Natural killer cell treated with Interleukin-12 subunit alpha and Interleukin-12 subunit beta and Interleukin-15 and Interleukin-18, amount 100 ng/mL, for 72 hours (primary cell): ENCODE results near the gene CCDC124. TPM values are rescaled to one million over a fixed set of nuclear protein-coding genes. Genes with fewer than 3 reads are reported as not detected.
"Not testable (repeated sequence)": the region's sequence is repeated elsewhere in the genome, so short reads cannot be mapped to it uniquely, and the experiment has no call there.

Experiments used
- ATAC-seq, 2 donors: fragments of 150-1000 bp; cut with Tn5 transposase in 1 of 2; sonication (Bioruptor Pico), chemical (Tn5 transposase) in 1 of 2; 2 replicates each; pipeline ENCODE4 v1.10.0; 2021
- DNase-seq: peaks from one replicate; pipeline ENCODE4 v3.0.0; 2022; ENCODE audit warnings: low spot score
- H3K27ac Mint-ChIP-seq, 2 donors: 1 replicate in 1 of 2; 2 replicates in 1 of 2; pipeline ENCODE4 v1.8.0; 2022; ENCODE audit warnings: mixed read lengths in 2 of 2, mild to moderate bottlenecking in 1 of 2, moderate library complexity in 1 of 2
- H3K27me3 Mint-ChIP-seq, 2 donors: 1 replicate in 1 of 2; 2 replicates in 1 of 2; pipeline ENCODE4 v1.8.0; 2022; ENCODE audit warnings: mixed read lengths in 2 of 2
- H3K36me3 Mint-ChIP-seq: one replicate; pipeline ENCODE4 v1.8.0; 2022; ENCODE audit warnings: mixed read lengths
- H3K4me1 Mint-ChIP-seq, 2 donors: 1 replicate in 1 of 2; 2 replicates in 1 of 2; pipeline ENCODE4 v1.8.0; 2022; ENCODE audit warnings: low read depth in 2 of 2, mixed read lengths in 2 of 2, mild to moderate bottlenecking in 1 of 2
- H3K4me3 Mint-ChIP-seq: one replicate; pipeline ENCODE4 v1.8.0; 2022; ENCODE audit warnings: mixed read lengths
- H3K9me3 Mint-ChIP-seq: 2 replicates; pipeline ENCODE4 v1.8.0; 2022; ENCODE audit warnings: mixed read lengths
- total RNA-seq, 2 donors: library from RNA; stranded (reverse); gene quantifications; one replicate each; pipeline ENCODE4 v1.2.3, GENCODE V29; 2022

Gene CCDC124
- 10 to 100 TPM; 70.4 to 92.8 TPM for total RNA-seq

- H3K4me3 Mint-ChIP-seq = peak within 1 kb of the TSS; percentile 95
- H3K4me1 Mint-ChIP-seq = peaks cover 7 to 16% of the 10 kb centered on the region in 2 donors
- no peaks in the 10 kb centered on the region for H3K27me3 Mint-ChIP-seq
- peak; percentile 98 for ATAC-seq
- DNase-seq = peak; percentile 95
- no peaks in the 10 kb centered on the region for H3K36me3 Mint-ChIP-seq
- H3K27ac Mint-ChIP-seq = peak within 1 kb of the TSS; percentile 95 to 96
- no peaks in the 10 kb centered on the region for H3K9me3 Mint-ChIP-seq
These were observed at the start of gene CCDC124 for GRCh38 chr19:17932485-17933338. Gene CCDC124, plus strand, starts transcription at chr19:17933015. Its CDS starts 3,406 bp downstream, at chr19:17936421.

DNA sequence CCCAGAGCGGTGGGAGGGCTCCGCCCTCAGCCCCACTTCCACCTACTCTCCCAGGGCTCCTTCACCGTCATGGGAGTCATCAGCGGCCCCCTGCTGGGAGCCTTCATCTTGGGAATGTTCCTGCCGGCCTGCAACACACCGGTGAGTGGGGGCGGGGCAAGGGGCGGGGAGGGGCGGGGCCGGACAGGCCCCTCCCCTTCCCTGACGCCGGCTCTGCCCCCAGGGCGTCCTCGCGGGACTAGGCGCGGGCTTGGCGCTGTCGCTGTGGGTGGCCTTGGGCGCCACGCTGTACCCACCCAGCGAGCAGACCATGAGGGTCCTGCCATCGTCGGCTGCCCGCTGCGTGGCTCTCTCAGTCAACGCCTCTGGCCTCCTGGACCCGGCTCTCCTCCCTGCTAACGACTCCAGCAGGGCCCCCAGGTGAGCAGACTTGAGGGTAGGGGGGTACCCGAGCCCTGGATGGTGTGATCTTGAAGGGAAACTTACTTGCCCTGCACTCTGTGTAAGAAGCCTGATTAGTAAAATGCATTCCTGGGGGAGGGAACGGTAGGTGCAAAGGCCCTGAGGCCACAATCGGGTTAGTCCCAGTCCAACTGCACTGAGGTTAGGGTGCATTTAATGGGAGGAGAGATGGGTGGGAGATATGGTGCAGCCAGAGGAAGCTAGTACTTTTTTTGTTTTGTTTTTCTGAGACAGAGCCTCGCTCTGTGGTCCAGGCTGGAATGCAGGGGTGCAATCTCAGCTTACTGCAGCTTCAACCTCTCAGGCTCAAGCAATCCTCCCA, 49.0 kb upstream of the CCDC124 start:
- H3K9me3 Mint-ChIP-seq = no peaks in the 10 kb centered on the region
- no peaks in the 10 kb centered on the region for H3K4me1 Mint-ChIP-seq
- no peak overlapping the region for H3K27ac Mint-ChIP-seq
- ATAC-seq (no peak), DNase-seq (no peak)
- H3K36me3 Mint-ChIP-seq = no peaks in the 10 kb centered on the region
- no peaks in the 10 kb centered on the region for H3K27me3 Mint-ChIP-seq
- no peak overlapping the region for H3K4me3 Mint-ChIP-seq

GRCh38 chr19:17886515-17886914, 46.3 kb upstream of the CCDC124 start:
- no peaks in the 10 kb centered on the region for H3K4me1 Mint-ChIP-seq
- ATAC-seq (no peak), DNase-seq (no peak)
- no peaks in the 10 kb centered on the region for H3K9me3 Mint-ChIP-seq
- H3K27ac Mint-ChIP-seq = no peak overlapping the region
- H3K27me3 Mint-ChIP-seq = peaks cover 3 to 8% of the 10 kb centered on the region in 2 donors
- H3K4me3 Mint-ChIP-seq = no peak overlapping the region
- H3K36me3 Mint-ChIP-seq = no peaks in the 10 kb centered on the region

GRCh38 chr19:17887221-17887620, 45.6 kb upstream of the CCDC124 start:
- not testable (repeated sequence) for H3K27ac Mint-ChIP-seq, H3K4me3 Mint-ChIP-seq, ATAC-seq, H3K36me3 Mint-ChIP-seq, H3K4me1 Mint-ChIP-seq, H3K9me3 Mint-ChIP-seq, DNase-seq
- peaks cover 3 to 15% of the 10 kb centered on the region in 2 donors for H3K27me3 Mint-ChIP-seq

GRCh38 chr19:17888260-17888659, 44.6 kb upstream of the CCDC124 start:
- no peak for DNase-seq
- Mint-ChIP-seq H3K27me3 (peaks cover 6 to 17% of the 10 kb centered on the region in 2 donors), H3K4me1 (no peaks in the 10 kb centered on the region), H3K36me3 (no peaks in the 10 kb centered on the region), H3K9me3 (no peaks in the 10 kb centered on the region), H3K27ac (no peak overlapping the region), H3K4me3 (no peak overlapping the region)
- no peak for ATAC-seq

DNA sequence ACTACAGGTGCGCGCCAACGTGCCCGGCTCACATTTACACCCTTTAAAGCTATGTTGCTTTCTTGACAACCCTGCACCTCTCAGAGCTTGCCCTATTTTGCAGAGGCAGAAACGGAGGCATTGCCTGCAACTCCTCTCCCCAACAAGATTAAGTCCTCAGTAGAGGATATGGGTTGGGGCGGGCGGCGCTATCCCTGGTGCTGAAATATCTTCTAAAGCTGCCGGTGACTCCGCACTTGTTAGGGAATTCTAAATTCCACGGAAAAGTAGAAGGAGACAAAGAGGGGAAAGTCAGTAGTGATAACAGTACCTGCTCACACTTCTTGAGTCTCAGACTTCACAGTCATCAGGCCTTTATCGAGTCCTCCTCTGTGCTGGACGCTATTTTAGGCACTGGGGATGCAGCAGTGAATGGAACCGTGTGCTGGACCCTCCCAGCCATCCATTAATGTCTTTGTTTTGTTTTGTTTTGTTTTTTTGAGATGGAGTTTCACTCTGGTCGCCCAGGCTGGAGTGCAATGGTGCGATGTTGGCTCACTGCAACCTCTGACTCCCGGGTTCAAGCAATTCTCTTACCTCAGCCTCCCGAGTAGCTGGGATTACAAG, 43.1 kb upstream of the CCDC124 start:
- Mint-ChIP-seq H3K9me3 (no peaks in the 10 kb centered on the region), H3K27ac (no peak overlapping the region), H3K27me3 (peaks cover 6 to 17% of the 10 kb centered on the region in 2 donors), H3K4me3 (no peak overlapping the region), H3K4me1 (peaks cover 0 to 2% of the 10 kb centered on the region in 2 donors), H3K36me3 (no peaks in the 10 kb centered on the region)
- no peak for DNase-seq
- ATAC-seq = no peak

DNA sequence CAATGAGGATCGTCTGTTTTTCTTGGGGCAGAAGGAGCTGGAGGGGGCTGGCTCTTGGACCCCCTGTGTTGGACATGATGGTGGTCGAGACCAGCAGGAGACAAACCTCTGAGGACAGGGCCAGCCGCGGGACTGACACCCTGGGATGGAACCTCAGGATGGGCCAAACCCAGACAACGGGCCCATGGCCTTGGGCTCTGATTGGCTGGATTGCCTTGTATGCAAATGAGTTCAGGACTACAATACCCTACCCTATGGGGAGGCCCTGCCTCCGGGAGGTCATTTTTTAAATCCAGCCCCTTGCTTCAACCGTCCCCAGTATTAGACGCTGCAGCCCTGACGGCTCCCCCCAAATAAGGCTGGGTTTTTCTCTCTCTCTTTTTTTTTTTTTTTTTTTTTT, 39.0 kb upstream of the CCDC124 start:
- Mint-ChIP-seq H3K27me3 (peaks cover 6 to 18% of the 10 kb centered on the region in 2 donors), H3K4me3 (no peak overlapping the region), H3K4me1 (peaks cover 0 to 3% of the 10 kb centered on the region in 2 donors), H3K9me3 (no peaks in the 10 kb centered on the region), H3K36me3 (no peaks in the 10 kb centered on the region), H3K27ac (no peak overlapping the region)
- no peak for ATAC-seq
- DNase-seq = no peak

GRCh38 chr19:17902701-17903100, 30.1 kb upstream of the CCDC124 start:
- no peak for DNase-seq

DNA sequence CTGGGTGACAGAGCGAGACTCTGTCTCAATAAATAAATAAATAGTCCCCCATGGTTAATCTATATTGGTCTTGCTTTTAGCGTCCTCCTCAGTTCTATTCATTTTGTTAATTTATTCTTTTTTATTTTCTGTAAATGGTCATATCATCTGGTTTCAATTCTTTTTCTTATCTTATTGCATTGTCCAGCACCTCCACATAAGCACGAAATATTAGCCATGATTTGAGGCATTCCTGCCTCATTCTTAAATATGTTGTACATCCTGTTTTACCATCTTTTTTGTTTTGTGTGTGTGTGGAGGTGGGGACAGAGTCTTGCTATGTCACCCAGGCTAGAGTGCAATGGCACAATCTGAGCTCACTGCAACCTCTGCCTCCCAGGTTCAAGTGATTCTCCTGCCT, 24.6 kb upstream of the CCDC124 start:
- H3K27ac Mint-ChIP-seq = no peak overlapping the region
- H3K9me3 Mint-ChIP-seq = no peaks in the 10 kb centered on the region
- H3K4me3 Mint-ChIP-seq = no peak overlapping the region

More at GRCh38 chr19:17902701-17903100, 30.1 kb upstream of the CCDC124 start:
- Mint-ChIP-seq H3K27ac (no peak overlapping the region), H3K36me3 (no peaks in the 10 kb centered on the region), H3K4me3 (no peak overlapping the region), H3K4me1 (no peaks in the 10 kb centered on the region), H3K27me3 (peaks cover 12 to 15% of the 10 kb centered on the region in 2 donors), H3K9me3 (no peaks in the 10 kb centered on the region)
- no peak for ATAC-seq

DNA sequence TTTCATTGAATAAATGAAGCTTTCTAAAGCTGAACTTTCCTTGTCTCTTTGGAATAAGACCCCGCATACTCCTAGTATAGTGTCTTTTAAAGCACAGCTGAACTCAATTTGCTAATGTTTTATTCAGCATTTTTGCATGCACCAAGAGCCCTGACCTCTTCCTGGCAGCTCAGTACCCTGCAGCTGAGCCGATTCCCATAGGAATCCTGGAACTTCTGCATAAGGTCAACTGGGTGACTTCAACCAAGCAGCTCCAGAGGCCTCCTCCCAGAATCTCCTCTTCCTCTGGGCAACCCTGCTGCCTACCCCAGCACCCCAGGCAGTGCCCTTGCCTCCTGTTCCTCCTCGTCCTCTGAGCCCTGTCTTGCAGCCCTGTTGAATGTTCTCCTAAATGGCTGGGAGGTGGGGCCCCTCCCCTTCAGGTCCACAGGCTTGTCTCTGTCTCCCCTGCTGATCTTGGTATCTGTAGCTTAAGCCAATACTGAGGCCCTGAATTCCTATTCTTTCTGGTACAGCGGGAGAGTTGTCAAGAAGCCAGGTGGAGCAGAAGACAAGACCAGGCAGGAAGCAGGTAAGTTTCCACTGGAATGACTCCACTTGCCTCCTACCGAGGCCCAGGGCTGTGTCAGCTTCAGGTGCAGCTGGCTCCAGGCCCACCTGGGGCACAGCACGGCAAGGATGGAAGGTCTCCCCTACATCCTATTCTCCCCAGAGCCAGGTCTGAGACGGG, 23.6 kb upstream of the CCDC124 start:
- no peaks in the 10 kb centered on the region for H3K9me3 Mint-ChIP-seq

More for the DNA sequence above, 24.6 kb upstream of the CCDC124 start:
- no peaks in the 10 kb centered on the region for H3K4me1 Mint-ChIP-seq
- DNase-seq (no peak), ATAC-seq (no peak)
- no peaks in the 10 kb centered on the region for H3K36me3 Mint-ChIP-seq
- H3K27me3 Mint-ChIP-seq = peaks cover 0 to 5% of the 10 kb centered on the region in 2 donors

GRCh38 chr19:17910791-17911360, 21.9 kb upstream of the CCDC124 start:
- H3K36me3 Mint-ChIP-seq = peaks cover 4% of the 10 kb centered on the region

More for the DNA sequence above, 23.6 kb upstream of the CCDC124 start:
- H3K36me3 Mint-ChIP-seq = peaks cover 4% of the 10 kb centered on the region
- H3K27me3 Mint-ChIP-seq = peaks cover 0 to 7% of the 10 kb centered on the region in 2 donors
- H3K27ac Mint-ChIP-seq = no peak overlapping the region
- no peak for DNase-seq
- ATAC-seq = no peak
- H3K4me3 Mint-ChIP-seq = no peak overlapping the region
- no peaks in the 10 kb centered on the region for H3K4me1 Mint-ChIP-seq

DNA sequence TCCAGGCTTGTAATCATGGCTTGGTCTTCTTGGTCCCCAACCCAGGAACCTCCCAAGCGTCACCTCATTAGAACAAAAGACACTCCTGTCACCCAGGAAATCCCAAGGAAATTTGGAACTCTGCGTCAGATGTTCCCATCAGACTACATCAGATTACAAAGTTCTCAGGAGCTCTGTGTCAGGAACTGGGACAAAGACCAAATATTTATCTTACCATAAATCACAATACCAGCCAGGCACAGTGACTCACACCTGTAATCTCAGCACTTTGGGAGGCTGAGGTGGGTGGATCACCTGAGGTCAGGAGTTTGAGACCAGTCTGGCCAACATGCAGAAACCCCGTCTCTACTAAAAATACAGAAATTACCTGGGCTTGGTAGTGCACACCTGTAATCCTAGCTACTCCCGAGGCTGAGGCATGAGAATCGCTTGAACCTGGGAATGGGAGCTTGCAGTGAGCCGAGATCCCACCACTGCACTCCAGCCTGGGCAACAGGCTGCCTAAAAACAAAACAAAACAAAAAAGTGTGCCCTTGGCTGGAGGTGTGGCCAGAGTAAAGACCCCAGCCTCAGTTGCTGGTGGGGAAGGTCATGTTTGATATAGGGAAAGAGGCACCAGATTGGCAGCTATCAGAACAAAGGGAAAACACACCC, 16.7 kb upstream of the CCDC124 start:
- ATAC-seq (no peak), DNase-seq (no peak)
- Mint-ChIP-seq H3K9me3 (no peaks in the 10 kb centered on the region), H3K4me1 (no peaks in the 10 kb centered on the region), H3K27ac (no peak overlapping the region), H3K36me3 (peaks cover 4% of the 10 kb centered on the region), H3K27me3 (peaks cover 0 to 4% of the 10 kb centered on the region in 2 donors), H3K4me3 (no peak overlapping the region)

More at GRCh38 chr19:17910791-17911360, 21.9 kb upstream of the CCDC124 start:
- Mint-ChIP-seq H3K4me3 (no peak overlapping the region), H3K27ac (no peak overlapping the region), H3K4me1 (no peaks in the 10 kb centered on the region), H3K9me3 (no peaks in the 10 kb centered on the region), H3K27me3 (peaks cover 0 to 7% of the 10 kb centered on the region in 2 donors)
- ATAC-seq (no peak), DNase-seq (no peak)
